Sigmoid colon (tissue), 4 donors: Measurements from ENCODE around the gene PLGRKT.

Experiments
- POLR2A ChIP-seq, 2 donors: fragments of 450-650 bp; IDR thresholded peaks; one replicate each; pipeline ENCODE4 v1.6.1; 2016; ENCODE audit warnings: antibody characterized with exemption in 2 of 2, mild to moderate bottlenecking in 2 of 2, moderate library complexity in 2 of 2
- POLR2AphosphoS5 ChIP-seq, 4 donors: sonication (generic); formaldehyde crosslinking; IDR thresholded peaks; one replicate each; pipeline ENCODE4 v1.6.1; 2017; ENCODE audit warnings: antibody characterized with exemption in 4 of 4
- TF ChIP-seq, protein P1 (sequence below), 4 experiments: fragments of 450-650 bp in 3 of 4; fragments of 200-600 bp in 1 of 4; IDR thresholded peaks; one replicate each; pipeline ENCODE4 v1.5.1; 2016 to 2019; ENCODE audit warnings: antibody characterized with exemption in 4 of 4, mild to moderate bottlenecking in 3 of 4, moderate library complexity in 2 of 4

DNA sequence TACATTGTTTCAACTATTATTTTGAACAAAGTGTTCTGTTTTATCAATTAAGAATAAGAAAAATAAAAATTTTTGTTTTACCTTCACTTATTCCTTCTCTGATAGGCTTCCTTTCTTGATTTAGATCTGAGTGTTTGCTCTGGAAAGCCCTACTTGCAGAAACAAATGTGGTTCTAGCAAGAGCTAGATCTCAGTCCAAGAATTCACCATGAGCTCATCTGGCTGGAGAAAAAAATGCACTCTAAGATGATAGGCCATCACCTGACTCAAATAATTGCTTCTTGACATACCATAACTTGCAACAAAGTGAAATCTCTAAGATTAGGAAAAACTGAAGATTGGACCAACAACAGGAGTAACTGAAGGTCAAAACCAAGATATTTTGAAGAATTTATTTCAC, 126.9 kb downstream of the PLGRKT start:
- TF ChIP-seq, protein P1, sequence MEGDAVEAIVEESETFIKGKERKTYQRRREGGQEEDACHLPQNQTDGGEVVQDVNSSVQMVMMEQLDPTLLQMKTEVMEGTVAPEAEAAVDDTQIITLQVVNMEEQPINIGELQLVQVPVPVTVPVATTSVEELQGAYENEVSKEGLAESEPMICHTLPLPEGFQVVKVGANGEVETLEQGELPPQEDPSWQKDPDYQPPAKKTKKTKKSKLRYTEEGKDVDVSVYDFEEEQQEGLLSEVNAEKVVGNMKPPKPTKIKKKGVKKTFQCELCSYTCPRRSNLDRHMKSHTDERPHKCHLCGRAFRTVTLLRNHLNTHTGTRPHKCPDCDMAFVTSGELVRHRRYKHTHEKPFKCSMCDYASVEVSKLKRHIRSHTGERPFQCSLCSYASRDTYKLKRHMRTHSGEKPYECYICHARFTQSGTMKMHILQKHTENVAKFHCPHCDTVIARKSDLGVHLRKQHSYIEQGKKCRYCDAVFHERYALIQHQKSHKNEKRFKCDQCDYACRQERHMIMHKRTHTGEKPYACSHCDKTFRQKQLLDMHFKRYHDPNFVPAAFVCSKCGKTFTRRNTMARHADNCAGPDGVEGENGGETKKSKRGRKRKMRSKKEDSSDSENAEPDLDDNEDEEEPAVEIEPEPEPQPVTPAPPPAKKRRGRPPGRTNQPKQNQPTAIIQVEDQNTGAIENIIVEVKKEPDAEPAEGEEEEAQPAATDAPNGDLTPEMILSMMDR (IDR thresholded peaks at IDR 0.05): no peak
- TF ChIP-seq POLR2AphosphoS5 (IDR thresholded peaks at IDR 0.05) (no peak), POLR2A (IDR thresholded peaks at IDR 0.05) (no peak)
